Stomach (tissue), 9 donors: ENCODE data around the gene NF1. TPM values are rescaled to one million over a fixed set of nuclear protein-coding genes. Genes with fewer than 3 reads are reported as not detected.

Experiments
- DNase-seq, 2 donors: peaks; one replicate each; pipeline versions ENCODE4 v3.0.0 to v3.0.0-alpha.2; 2013 to 2019
- H3K27ac ChIP-seq, 5 donors: fragments of 200-600 bp in 4 of 5; sonication (generic) in 4 of 5; one replicate each; pipeline ENCODE4 v1.5.1; 2013 to 2019; ENCODE audit warnings: mild to moderate bottlenecking in 1 of 5, moderate library complexity in 1 of 5
- H3K27me3 ChIP-seq, 3 donors: fragments of 200-600 bp; sonication (generic); one replicate each; pipeline ENCODE4 v1.5.1; 2017 to 2019; ENCODE audit warnings: mixed run types in 1 of 3
- H3K36me3 ChIP-seq, 4 donors: fragments of 200-600 bp; sonication (generic); 1 replicate in 3 of 4; 2 replicates in 1 of 4; pipeline ENCODE4 v1.5.1; 2016 to 2019
- H3K4me1 ChIP-seq, 4 donors: fragments of 200-600 bp; sonication (generic); one replicate each; pipeline ENCODE4 v1.5.1; 2016 to 2019
- H3K4me3 ChIP-seq, 4 donors: fragments of 200-600 bp; sonication (generic) in 3 of 4; one replicate each; pipeline ENCODE4 v1.5.1; 2016 to 2019; ENCODE audit warnings: mild to moderate bottlenecking in 1 of 4
- H3K9me3 ChIP-seq, 4 donors: fragments of 200-600 bp; sonication (generic); one replicate each; pipeline ENCODE4 v1.5.1; 2016 to 2019
- CTCF ChIP-seq, 7 experiments: fragments of 450-650 bp in 4 of 7; fragments of 200-600 bp in 3 of 7; sonication (generic) in 3 of 7; IDR thresholded peaks; one replicate each; pipeline ENCODE4 v1.5.1; 2016 to 2019; ENCODE audit warnings: antibody characterized with exemption in 7 of 7, control low read depth in 2 of 7, mild to moderate bottlenecking in 1 of 7
- EP300 ChIP-seq: sonication (generic); formaldehyde crosslinking; IDR thresholded peaks from one replicate; pipeline ENCODE4 v1.6.1; 2017; ENCODE audit warnings: antibody characterized with exemption
- POLR2A ChIP-seq, 4 donors: fragments of 450-650 bp; IDR thresholded peaks; one replicate each; pipeline ENCODE4 v1.6.1; 2016; ENCODE audit warnings: antibody characterized with exemption in 4 of 4, control low read depth in 2 of 4, mild to moderate bottlenecking in 1 of 4, moderate library complexity in 1 of 4
- POLR2AphosphoS5 ChIP-seq, 3 donors: sonication (generic); formaldehyde crosslinking; IDR thresholded peaks; one replicate each; pipeline ENCODE4 v1.6.1; 2016; ENCODE audit warnings: antibody characterized with exemption in 3 of 3
- WGBS, 5 donors: extraction: QIAGEN DNeasy Blood & Tissue Kit in 3 of 5; methylation state at CpG; one replicate each; pipeline versions ENCODE4 v1.1.5 to v1.1.7; 2013 to 2018; 5-methylcytosine and 5-hydroxymethylcytosine counted together
- intact Hi-C: fragments of 100-400 bp; cut with DNase I; formaldehyde crosslinking; loops from one replicate; pipeline ENCODE4 v1.15.1; 2023; ENCODE audit warnings: low total_unique reads
- polyA plus RNA-seq, 3 donors: library from polyadenylated mRNA; stranded (reverse); fragments of 200-250 nt; gene quantifications; one replicate each; pipeline ENCODE4 v1.2.3, GENCODE V29; 2013
- total RNA-seq, 5 donors: library from RNA; depleted of rRNA; stranded (reverse); fragments of >200 nt; gene quantifications; one replicate each; pipeline versions ENCODE4 v1.1.0 to v1.2.3, GENCODE V29; 2014 to 2016
- donor health status: healthy with polysubstance abuse.
- donor health status: Bipolar disorder and iron deficiency.
- donor health status: healthy.

Gene NF1
- total and polyA plus RNA-seq, 8 donors: 5.2 to 108 (median 50.5) TPM

DNA sequence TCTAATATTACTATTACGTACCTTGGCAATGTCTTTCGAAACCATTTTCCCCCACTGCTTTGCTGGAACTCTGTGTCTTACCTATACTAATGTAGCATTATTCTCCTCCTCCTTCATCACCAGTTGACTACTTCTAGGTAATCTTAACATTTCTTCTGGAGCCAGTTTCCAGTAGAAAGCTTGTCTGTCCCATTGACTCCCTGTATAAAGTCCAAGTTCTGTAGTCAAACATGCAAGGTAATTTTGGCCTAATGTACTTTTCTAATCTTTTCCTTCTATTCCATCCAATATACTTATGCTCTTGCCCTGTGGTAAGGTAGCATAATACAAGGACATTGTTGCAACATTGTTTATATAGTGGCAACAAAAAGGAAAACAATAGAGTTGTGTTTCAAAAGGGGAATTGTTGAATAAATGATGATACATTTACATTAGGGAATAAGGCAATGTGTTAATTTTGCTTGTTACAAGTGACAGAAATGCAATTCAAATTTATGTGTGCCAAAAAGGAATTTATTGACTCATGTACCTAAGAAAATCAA lies 174.3 kb downstream of the NF1 start:
- DNase-seq: no peak
- Histone ChIP-seq H3K27me3 (no peaks in the 10 kb centered on the region), H3K36me3 (peaks cover 0 to 57% (median 38%) of the 10 kb centered on the region in 4 donors), H3K9me3 (no peaks in the 10 kb centered on the region), H3K27ac (no peak overlapping the region), H3K4me1 (peaks cover 0 to 33% (median 12%) of the 10 kb centered on the region in 4 donors), H3K4me3 (no peak overlapping the region)
- TF ChIP-seq EP300 (no peak), POLR2AphosphoS5 (IDR thresholded peaks at IDR 0.05) (no peak), POLR2A (IDR thresholded peaks at IDR 0.05) (no peak), CTCF (IDR thresholded peaks at IDR 0.05) (no peak)
- intact Hi-C loops: no loop called here
- 90 to 99% (median 94%) methylated on average over 2 of the region's 2 CpGs for WGBS, 5 donors

GRCh38 chr17:31269578-31269983 lies 174.8 kb downstream of the NF1 start:
- H3K4me3 ChIP-seq: no peak overlapping the region
- H3K9me3 ChIP-seq: no peaks in the 10 kb centered on the region
- H3K4me1 ChIP-seq: peaks cover 0 to 37% (median 14%) of the 10 kb centered on the region in 4 donors
- H3K36me3 ChIP-seq: peaks cover 0 to 57% (median 38%) of the 10 kb centered on the region in 4 donors
- intact Hi-C loops: no loop called here
- no peak for TF ChIP-seq EP300
- TF ChIP-seq CTCF (IDR thresholded peaks at IDR 0.05): no peak
- TF ChIP-seq POLR2AphosphoS5 (IDR thresholded peaks at IDR 0.05): no peak
- TF ChIP-seq POLR2A (IDR thresholded peaks at IDR 0.05): no peak
- no peaks in the 10 kb centered on the region for H3K27me3 ChIP-seq
- WGBS, 5 donors: 32 to 65% (median 53%) methylated on average over 1 of the region's 1 CpG
- no peak overlapping the region for H3K27ac ChIP-seq
- DNase-seq: peak in 1 of 2 donors; percentile 23

DNA sequence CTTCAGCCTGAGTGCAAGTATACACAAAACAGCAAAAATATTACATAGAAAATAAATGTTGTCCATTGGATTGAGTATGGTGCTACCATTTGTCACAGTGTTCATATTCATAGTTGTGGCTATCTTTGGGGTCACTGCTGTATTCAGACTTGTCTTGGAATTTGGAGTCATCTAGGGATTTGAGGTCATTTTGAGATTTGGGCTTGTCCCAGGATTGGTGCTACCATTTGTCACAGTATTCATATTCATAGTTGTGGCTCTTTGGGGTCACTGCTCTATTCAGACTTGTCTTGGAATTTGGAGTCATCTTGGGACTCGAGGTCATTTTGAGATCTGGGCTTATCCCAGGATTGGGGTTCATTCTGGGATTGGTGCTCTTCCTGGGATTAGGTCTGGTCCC lies 177.5 kb downstream of the NF1 start:
- intact Hi-C loops: no loop called here
- H3K9me3 ChIP-seq: no peaks in the 10 kb centered on the region
- no peak for TF ChIP-seq POLR2A (IDR thresholded peaks at IDR 0.05)
- no peak for TF ChIP-seq POLR2AphosphoS5 (IDR thresholded peaks at IDR 0.05)
- TF ChIP-seq CTCF (IDR thresholded peaks at IDR 0.05): no peak
- no peak for TF ChIP-seq EP300
- H3K27me3 ChIP-seq: no peaks in the 10 kb centered on the region
- no peak for DNase-seq
- 69 to 79% (median 75%) methylated on average over 1 of the region's 1 CpG for WGBS, 5 donors
- peaks cover 0 to 40% (median 23%) of the 10 kb centered on the region in 4 donors for H3K36me3 ChIP-seq
- peaks cover 0 to 39% (median 14%) of the 10 kb centered on the region in 4 donors for H3K4me1 ChIP-seq
- H3K27ac ChIP-seq: no peak overlapping the region
- no peak overlapping the region for H3K4me3 ChIP-seq

DNA sequence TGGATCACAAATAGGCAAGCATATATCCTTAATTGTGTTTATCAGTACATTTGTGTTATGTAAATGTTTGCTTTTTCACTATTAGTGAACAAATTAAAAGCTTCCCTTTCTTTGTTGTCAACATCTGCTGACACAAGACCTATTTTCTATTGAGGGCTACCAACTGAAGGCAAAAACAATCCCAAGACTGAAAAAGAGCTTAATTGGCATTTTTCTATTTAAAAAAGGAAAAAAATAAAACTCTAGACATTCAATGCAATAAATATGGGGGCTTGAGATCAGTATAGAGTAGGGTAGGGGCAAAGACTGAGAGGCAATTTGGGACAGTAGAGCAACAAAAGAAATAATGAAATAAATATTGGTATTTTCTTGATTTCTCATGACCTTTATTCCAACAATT lies 178.0 kb downstream of the NF1 start:
- TF ChIP-seq CTCF (IDR thresholded peaks at IDR 0.05) (no peak), EP300 (no peak), POLR2AphosphoS5 (IDR thresholded peaks at IDR 0.05) (no peak)
- intact Hi-C loops: no loop called here

More for the DNA sequence above, 178.0 kb downstream of the NF1 start:
- H3K4me3 ChIP-seq: no peak overlapping the region
- no peak overlapping the region for H3K27ac ChIP-seq
- H3K36me3 ChIP-seq: peaks cover 0 to 40% (median 25%) of the 10 kb centered on the region in 4 donors
- no peaks in the 10 kb centered on the region for H3K9me3 ChIP-seq
- DNase-seq: no peak
- peaks cover 0 to 39% (median 14%) of the 10 kb centered on the region in 4 donors for H3K4me1 ChIP-seq
- H3K27me3 ChIP-seq: no peaks in the 10 kb centered on the region
